GM21423 (cell line): ENCODE results near the gene PRSS57.
"Not testable (repeated sequence)": the region's sequence is repeated elsewhere in the genome, so short reads cannot be mapped to it uniquely, and the experiment has no call there.

ENCODE experiments used
- ATAC-seq: cut with Tn5 transposase; IDR thresholded peaks from one replicate; pipeline ENCODE4 v1.9.1; 2021; ENCODE audit warnings: mild to moderate bottlenecking, moderate library complexity; ENCODE audit not compliant: unreplicated experiment

The PRSS57 gene

GRCh38 chr19:723714-724113 lies 28.5 kb upstream of the PRSS57 start:
- no peak for ATAC-seq

DNA sequence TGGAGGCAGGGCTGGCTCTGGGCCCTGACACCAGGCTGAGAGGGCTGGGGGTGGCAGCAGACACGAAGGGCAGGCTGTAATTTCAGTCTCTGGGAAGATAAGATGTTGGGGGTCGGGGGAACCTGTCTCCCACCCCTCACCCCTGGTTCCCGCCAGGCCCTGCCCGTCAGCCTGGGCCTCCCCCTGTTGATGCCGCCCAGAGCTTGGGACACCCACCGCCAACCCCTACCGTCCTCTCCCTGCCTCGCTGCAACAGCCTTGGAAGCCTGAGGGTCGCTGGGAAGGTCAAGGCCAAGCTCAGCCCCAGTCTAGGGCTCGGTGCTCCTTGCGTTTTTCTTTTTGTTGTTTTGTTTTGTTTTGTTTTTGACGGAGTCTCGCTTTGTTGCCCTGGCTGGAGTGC lies 28.0 kb upstream of the PRSS57 start:
- ATAC-seq = no peak

GRCh38 chr19:722553-723101 lies 27.4 kb upstream of the PRSS57 start:
- ATAC-seq = no peak

- no peak for ATAC-seq
These were observed 25.3 kb upstream of the PRSS57 start for GRCh38 chr19:720345-721160.

DNA sequence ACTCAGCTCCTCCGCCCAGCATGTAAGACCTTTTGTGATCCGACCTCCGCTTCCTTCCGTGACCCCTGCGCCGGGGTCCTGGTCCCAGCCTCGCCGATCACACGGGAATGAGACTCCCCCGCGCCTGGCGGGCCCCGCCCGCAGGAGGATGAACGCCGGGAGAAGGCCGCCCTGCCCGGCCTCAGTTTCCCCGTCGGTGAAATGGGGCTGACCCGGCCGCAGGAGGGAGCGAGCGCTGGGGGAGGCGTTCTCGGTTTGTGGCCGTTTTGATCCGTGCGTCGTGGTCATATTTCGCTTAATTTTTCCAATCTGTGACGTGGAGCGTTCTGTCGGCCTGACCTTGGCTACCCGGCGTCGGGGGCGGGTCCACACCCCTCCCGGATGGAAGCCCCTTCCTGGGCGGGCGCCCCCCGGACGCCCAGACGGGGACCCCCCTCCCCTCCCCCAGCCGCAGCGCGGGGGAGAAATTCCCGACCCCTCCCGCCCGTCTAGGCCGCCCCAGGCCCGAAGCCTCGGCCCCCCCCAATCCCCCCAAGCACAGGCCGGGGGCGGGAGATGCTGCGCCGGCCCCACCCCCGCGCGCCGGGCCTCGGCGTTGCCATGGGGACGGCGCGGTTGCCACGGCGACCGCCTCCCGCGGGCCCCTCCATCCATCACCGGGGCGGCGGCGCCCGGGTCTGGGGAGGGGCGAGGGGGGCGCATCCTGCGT lies 24.5 kb upstream of the PRSS57 start:
- no peak for ATAC-seq

- no peak for ATAC-seq
These were observed 23.8 kb upstream of the PRSS57 start for GRCh38 chr19:718991-719512.

DNA sequence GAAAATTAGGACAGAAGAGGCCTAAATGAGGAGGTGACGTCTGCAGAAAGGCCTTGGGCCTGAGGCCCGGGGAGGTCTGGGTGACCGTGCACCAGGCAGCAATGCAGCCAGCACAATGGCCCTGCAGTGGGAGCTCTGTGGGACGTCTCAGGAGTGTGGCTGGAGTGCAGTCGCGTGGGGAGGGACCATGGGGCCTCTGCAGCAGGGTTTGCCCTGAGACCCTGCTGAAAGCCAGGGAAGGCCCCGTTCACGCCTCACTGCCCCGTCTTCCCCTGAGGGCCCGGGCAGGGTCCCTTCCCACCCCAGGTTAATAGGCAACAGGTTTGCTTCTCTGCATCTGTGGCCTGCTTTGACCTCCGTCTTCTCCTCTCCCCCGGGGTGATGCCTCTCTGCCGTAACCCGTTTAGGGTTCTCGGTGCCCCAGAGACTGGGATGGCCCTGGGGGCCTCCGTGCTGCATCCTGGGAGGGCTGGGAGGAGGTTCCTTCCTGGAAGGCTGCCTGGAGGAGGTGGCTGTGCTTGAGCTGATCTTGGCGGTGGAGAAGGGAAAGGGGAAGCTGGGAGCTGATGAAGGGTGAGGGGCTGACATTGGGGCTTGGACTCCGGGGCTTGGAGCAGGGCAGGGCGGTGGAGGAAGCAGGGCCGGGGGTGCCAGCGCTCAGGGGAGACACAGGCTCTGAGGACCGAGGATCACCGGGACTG lies 23.1 kb upstream of the PRSS57 start:
- no peak for ATAC-seq

DNA sequence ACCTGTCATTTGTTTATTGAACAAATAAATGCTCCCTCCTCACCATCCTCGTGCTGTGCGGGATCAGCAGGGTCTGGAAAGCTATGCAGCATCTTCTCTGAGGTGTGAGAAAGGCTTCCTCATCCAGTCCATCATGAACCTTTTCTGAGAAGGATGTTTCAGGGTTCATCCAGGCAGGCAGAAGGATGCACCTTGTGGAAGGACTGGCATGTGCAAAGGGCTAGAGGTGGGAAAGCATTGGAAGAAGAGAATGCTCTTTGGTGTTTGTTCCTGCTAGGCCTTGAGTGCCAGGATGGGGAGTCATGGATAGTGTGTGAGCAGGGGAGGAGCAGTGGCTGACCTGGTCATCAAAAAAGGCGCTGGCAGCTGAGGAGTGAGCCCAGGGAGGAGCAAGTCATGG lies 20.1 kb upstream of the PRSS57 start:
- ATAC-seq = no peak

GRCh38 chr19:711254-711653 lies 16.0 kb upstream of the PRSS57 start:
- ATAC-seq = no peak

DNA sequence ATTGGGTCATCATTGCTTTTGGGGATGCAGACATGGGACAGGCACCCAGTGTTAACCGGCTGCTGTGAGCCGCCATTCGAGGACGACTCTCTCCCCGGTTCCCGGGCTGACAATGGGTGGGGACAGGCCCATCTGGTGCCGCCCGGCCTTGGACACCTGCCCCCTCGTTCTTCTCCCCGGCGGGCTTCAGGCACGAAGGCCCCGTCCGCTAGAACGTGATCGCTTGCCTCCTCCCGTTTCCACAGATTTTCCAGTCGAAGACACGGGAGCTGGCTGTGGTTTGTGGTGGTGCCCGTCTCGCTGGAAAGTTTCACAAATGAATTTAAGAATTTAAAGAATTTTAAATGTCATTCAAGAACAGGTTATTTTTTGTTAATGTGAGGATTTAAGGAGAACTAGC lies 15.5 kb upstream of the PRSS57 start:
- no peak for ATAC-seq

DNA sequence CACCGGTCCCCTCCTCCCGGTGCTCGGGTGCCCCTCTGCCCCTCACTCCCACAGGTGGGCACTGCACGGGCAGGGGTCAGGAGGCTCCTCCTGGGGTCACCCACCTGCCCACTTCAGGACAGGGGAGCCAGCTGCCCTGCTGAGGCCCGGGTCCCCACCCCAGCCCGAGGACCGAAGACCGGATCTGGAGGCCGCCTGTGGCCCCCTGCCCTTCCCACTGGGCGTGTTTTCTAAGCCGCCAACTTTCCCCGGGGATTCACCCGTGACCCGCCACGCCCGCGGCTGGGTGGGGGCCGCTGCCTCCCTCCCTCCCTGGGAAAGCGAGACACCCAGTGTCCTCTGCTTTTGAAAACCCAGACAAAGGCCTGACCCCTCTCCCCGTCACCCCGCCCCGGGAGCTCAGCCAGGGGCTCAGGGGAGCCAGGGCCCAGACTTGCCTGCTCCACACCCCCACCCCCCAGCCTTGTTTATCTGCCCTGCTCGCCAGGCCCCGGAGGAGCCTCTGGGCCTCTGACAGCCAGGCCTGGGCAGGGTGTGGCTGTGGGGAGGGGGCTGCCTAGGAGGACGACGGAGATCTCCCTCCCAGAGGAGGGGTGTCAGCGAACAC lies 14.8 kb upstream of the PRSS57 start:
- no peak for ATAC-seq

DNA sequence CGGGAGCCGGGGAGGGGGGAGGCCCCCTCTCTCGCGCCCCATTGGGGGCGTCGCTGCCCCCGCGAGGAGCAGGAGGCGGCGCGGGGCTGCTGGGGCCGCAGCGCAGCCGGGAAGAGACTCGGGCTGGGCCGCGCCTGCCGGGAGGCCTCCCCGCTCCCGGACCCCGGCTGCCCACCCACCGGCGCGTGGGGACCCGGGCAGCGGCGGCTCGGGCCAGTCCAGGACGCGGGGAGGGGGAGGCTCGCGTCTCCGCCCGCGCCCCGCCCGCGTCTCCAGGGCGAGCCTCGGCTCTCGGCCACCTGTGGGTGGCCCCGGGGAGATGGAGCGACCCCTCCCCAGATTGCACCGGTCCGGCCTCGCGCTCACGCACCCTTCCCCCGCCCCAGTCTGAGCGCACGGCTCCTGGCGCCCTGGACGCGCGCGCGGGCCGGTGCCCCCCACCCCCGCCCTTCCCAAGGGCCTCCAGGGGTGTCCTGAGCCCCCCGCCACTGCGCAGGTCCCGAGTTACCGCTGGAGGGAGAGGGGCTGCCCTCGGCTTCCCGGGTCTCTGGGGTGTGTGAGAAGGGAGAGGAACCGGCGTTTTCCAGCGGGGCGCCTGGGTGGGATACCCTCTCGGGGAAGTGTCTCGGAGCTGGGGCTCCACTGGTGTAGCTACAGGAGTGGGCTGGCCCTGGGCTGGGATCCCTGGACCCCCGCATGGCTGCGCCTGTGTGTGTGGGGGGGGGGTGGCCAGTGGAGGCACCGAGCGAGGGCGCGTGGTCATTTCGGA lies 14.1 kb upstream of the PRSS57 start:
- no peak for ATAC-seq

DNA sequence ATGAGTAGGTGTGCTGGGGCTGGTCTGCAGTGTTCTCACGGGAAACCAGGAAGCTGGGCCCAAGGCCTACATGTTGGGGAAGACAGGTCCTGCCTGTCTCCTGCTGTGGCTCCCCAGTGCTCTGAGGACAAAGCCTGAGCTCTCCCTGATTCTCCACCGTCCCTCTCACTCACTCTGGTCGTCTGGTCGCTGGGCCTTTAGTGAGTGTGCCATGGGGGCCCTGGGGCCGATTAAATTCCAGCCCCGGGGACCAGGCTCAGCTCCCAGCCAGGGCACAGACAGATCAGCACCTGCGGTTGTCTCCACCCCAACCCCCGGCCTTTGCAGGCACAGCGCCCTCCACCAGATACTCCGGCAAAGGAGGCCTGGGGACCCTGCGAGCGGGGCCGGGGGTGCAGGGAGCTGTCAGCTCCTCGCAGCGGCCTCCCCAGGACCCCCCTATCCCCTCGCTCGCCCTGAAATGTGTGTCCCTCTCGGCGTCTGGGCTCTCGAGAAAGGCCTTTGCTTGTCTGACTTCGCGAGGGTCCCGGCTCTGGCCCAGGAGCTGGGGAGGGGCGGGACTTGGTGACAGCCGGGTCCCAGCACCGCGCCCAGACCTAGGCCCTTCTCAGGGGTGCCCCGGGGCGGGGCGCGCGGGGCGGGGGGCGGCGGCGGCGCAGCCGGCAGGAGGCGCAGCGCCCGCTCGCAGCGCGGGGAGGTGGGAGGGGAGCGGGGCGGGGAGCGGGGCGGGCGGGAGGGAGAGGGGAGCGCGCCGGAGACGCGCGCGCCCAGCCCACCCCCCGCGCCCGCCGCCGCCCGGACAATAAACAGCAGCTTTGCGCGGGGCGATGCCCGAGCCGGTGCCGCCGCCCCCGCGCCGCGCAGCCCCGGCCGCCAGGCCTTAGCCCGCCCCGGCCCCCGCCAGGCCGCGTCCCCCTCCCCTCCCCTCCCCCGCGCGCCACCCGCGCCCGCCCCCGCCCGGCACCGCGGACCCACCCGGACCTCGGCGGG lies 13.2 kb upstream of the PRSS57 start, which contains the start of gene PALM:
PALM (plus strand) TSS at position 782 of the 990 bp plus-strand sequence. CDS start 212 bp downstream, outside the sequence.
- no peak for ATAC-seq

GRCh38 chr19:704447-704741 lies 9.1 kb upstream of the PRSS57 start:
- ATAC-seq = no peak

- ATAC-seq = no peak
These were observed 8.6 kb upstream of the PRSS57 start for GRCh38 chr19:703651-704446.

DNA sequence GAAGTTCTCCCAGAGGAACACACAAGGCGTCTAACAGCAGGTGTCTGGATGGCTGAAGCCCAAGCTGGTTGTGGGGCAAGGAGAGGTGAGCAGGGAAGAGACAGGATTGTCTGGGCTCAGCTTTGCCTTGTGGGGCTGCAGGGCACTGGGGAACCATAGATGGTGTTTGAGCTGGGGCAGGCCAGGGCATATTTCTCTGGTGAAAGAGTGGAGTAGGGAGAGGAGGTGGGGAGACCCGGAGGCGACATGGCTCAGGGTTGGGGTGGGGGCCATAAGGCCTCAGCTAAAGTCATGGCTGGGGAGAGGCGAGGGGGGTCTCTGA lies 8.0 kb upstream of the PRSS57 start:
- no peak for ATAC-seq

DNA sequence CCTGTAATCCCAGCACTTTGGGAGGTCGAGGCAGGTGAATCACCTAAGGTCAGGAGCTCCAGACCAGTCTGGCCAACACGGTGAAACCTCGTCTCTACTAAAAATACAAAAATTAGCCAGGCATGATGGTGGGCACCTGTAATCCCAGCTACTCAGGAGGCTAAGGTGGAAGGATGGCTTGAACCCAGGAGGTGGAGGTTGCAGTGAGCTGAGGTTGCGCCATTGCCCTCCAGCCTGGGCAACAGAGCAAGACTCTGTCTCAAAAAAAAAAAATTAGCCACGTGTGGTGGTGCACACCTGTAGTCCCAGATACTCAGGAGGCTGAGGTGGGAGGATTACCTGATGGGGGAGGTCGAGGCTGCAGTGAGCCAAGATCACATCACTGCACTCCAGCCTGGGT lies 7.6 kb upstream of the PRSS57 start:
- not testable (repeated sequence) for ATAC-seq

DNA sequence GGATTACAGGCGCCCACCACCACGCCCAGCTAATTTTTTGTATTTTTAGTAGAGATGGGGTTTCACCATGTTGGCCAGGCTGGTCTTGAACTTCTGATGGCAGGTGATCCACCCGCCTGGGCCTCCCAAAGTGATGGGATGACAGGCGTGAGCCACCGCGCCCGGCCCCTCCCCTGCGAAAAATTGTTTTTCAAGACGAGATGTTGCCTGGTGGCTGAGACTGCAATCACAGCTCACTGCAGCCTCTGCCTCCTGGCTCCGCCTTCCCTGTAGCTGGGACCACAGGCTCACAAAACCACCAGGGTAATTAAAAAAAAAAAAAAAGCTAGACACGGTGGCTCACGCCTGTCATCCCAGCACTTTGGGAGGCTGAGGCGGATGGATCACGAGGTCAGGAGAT lies 4.6 kb upstream of the PRSS57 start:
- ATAC-seq = not testable (repeated sequence)
